A549 (cell line): ENCODE data around the gene LRRC8E.

Source experiments
- CEBPB ChIP-seq, 2 experiments: fragments of >200 bp in 1 of 2; sonication (Bioruptor Twin) in 1 of 2; formaldehyde crosslinking in 1 of 2; IDR thresholded peaks; 2 replicates each; pipeline ENCODE4 v1.6.1; 2012 to 2016
- CTCF ChIP-seq: fragments of >200 bp; sonication (Bioruptor Twin); formaldehyde crosslinking; IDR thresholded peaks from 3 replicates; pipeline ENCODE4 v1.5.1; 2016
- EHMT2 ChIP-seq: fragments of 200-600 bp; sonication (generic); IDR thresholded peaks from 2 replicates; pipeline ENCODE4 v1.6.1; 2016; ENCODE audit warnings: antibody characterized with exemption, low read depth, mild to moderate bottlenecking, moderate library complexity
- POLR2A ChIP-seq: IDR thresholded peaks from 2 replicates; pipeline ENCODE4 v1.6.1; 2012; ENCODE audit warnings: mild to moderate bottlenecking, low read length

- TF ChIP-seq POLR2A (no peak), CEBPB (IDR thresholded peaks at IDR 0.05) (no peak), CTCF (peak; percentile 71), EHMT2 (no peak)
Observed at GRCh38 chr19:7852851-7853769, 35.2 kb upstream of the LRRC8E start.
